Activated CD4-positive, alpha-beta T cell treated with anti-CD3 and anti-CD28 coated beads, Interleukin-2, amount 50 U/mL, for 48 hours (primary cell): ENCODE data around the gene LORICRIN.

Experiments
- DNase-seq, 2 experiments: peaks; one replicate each; pipeline ENCODE4 v3.0.0-alpha.2; 2020

The LORICRIN gene, protein sequence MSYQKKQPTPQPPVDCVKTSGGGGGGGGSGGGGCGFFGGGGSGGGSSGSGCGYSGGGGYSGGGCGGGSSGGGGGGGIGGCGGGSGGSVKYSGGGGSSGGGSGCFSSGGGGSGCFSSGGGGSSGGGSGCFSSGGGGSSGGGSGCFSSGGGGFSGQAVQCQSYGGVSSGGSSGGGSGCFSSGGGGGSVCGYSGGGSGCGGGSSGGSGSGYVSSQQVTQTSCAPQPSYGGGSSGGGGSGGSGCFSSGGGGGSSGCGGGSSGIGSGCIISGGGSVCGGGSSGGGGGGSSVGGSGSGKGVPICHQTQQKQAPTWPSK

DNA sequence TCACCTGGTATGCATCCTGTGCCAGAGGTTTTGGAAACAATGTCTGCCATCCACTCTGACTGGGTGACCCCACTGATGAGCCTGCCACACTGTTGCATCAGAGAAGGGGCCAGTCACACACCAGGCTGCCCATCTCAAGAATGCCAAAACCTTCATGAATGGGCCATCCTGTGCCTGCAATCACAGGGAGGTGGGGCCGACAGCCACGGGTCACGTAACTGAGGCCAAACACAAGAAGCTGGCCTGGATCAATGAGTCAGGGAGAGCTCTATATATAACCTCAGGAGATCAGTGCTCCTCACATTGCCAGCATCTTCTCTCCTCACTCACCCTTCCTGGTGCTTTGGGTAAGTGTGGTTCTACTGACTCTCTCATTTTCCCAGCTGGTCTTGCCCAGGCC lies at the start of gene LORICRIN:
LORICRIN (plus strand) TSS at position 301 of the 400 bp plus-strand sequence. CDS start 1,263 bp downstream, outside the sequence.
- DNase-seq = no peak

DNA sequence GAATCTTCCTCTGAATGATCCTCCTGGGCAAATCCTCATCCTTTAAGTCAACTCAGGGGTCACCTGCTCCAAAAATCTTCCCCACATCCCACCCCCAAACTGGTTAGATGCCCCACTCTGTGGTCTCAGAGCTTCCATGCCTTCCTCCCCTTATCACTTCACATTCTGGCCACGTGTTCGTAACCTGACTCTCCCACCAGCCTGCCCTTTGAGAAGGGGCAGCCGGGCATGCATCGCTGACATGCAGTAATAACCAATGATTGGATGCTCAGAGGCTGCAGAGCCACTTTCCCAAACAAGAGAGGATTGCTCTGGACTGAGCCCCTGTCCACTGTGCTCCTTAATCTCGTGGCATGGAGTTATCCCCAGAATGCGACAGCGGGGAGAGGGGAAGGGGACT lies 49.3 kb upstream of the LORICRIN start:
- DNase-seq = no peak

DNA sequence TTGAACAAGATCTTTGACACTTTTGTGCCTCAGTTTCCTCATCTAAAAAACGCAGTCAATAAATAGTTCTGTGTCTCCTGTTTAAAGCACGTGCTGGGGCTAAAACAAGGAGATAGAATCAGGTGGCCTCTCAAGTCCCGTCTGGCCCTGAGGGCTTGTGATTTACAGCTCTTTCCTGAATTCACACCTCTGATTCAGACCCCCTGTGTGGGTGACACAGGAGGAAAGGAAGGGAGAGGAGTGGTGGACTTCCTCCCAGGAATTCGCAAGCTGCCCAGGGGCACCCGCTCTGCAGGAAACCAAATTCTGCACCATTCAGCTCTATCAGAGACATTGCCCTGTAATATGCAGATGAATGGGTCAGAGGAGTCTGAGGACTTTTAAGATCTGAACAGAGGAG lies 47.3 kb upstream of the LORICRIN start:
- DNase-seq = no peak

DNA sequence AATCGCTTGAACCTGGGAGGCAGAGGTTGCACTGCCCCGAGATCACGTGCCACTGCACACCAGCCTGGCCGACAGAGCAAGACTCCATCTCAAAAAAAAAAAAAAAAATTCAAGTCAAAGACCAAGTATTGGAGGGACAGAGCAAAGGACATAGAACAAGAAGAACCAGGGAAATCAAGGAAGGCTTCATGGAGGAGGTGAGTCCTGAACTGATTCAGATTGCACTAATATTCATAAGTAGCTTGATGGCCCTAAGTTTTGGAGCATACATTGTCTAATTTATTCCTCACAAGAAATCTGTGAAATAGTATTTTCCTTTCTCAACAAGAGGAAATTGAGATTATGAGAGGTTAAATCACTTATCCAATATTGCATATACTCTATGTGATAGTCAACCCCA lies 46.0 kb upstream of the LORICRIN start:
- DNase-seq = no peak

DNA sequence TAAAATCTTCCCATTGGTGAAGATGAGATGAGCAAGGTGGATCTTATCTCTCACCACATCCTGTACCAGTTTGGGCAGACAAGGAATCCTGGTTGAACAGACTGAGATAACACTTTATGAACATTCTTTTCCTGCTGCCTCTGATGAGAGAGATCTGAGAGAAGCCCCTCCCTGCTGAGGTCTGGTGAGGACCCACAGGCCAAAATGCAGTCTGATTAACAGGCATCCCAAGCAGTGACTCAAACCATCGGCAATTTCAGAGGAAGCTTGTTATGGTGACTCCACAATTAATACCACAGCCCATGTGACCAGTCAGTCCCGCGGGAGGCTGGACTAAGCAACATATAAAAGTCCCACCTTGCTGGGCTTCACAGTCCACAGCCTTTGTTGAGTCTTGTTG lies 42.3 kb upstream of the LORICRIN start, which contains the start of gene PRR9:
PRR9 (plus strand) TSS at position 373 of the 400 bp plus-strand sequence. CDS start 561 bp downstream, outside the sequence.
- DNase-seq = no peak

DNA sequence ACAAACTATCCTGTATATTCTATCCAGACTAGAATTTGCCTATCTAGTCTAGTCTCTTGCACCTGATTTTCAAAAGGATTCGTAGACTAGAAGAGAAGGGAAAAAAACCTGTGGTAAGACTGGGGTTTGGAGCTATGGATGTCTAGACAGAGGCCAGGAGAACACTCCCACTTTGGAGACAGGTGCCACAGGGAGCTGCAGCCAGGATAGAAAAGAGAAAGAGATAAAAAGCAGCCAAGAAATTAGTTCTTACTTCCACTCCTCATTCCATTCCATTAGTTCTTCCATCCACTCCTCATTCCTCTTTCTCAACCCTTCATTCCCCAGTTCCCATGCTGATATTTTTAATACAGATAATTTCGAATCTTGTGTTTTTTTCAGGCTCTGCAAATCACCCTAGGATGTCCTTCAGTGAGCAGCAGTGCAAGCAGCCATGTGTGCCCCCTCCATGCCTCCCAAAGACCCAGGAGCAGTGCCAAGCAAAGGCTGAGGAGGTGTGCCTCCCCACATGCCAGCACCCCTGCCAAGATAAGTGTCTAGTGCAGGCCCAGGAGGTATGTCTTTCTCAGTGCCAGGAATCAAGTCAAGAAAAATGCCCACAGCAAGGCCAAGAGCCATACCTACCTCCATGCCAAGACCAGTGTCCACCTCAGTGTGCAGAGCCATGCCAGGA lies 41.6 kb upstream of the LORICRIN start:
- DNase-seq = no peak

DNA sequence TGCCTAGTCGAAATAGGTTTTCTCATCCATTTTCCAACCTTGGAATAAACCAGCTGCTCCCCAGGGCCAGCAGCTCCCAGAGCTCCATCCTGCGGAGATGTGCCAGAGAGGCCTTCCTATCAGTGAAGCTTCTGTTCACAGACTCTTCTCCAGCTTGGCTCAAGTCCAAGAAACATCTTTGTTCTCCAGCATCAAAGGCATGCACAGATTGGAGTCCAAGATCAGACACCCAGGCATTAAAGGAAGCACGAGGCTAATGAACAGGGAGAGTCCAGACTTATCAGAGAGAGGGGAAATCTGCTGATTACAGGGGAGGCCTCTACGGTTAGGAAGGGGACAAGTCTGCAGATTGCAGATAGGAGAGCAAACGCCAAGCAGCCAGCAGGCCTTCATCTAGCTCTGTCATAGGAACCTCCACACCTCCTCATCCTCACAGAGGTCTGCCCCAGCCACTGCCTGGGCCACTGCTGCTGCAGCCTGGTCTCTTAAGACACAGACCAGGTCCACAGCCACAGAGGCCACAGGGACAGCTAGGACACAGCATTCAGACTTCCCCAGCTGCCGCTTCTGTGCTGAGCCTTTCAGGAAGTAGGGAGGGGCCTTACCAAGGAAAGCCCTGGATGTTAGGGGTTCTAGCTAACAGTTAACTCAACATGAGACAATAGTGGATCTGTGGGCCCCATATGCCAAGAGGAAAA lies 38.7 kb upstream of the LORICRIN start:
- no peak for DNase-seq

DNA sequence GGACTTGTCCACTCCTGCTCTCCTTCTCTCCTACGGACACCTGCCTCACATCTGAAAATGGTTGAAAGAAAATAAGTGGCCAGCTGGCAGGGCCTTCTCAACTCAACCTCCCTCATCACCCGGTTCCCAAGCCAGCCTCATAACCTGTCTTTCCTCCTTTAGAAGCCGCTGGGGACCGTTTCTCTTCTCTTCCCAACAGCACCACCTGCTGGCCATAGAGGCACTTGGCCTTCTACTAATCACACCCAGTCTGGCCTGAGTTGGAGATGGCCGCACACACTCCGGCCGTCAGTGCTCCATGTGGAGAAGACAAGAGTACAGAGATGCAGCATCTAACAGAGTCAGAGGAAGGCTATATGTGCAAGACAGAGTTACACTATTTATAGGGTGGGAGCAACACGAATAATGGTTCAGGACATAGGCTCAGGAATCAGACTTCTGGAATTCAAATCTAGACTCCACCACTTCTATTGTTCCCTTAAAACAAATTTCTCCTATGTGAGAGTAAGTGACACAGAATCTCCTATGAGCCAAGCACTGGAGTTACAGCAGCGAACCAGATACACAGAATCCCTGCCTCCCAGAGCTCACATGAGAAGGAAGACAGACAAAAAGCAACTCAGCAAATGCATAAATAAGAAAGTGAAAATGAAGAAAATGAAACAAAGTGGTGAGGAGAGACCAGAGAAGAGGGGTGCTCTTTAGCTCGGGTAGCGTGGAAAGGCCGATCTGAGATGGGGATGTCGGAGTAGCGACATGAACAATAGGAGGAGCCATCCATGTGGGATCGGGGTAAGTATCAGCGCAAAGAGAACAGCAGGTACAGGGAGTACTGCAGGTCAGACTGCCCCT lies 36.2 kb upstream of the LORICRIN start:
- peak; percentile 65 to 72 for DNase-seq

DNA sequence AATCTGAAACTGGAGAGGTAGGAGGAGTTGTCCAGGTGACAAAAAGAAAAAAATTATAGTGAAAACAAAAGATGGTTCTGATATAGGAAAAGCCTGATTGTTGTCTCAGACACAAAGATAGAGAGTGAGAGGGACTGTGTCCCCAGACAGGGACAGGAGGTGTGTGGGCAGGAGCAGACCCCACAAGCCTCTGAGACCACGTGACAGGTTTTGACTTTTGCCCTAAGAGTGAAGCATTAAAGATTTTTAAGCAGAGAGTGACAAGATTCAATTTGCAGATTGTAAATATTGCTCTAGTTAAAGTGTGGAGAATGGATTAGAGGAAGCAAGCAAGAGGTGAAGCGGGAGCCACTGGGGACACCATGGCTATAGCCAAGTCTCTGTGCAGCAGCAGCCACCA lies 31.7 kb upstream of the LORICRIN start:
- DNase-seq = no peak

DNA sequence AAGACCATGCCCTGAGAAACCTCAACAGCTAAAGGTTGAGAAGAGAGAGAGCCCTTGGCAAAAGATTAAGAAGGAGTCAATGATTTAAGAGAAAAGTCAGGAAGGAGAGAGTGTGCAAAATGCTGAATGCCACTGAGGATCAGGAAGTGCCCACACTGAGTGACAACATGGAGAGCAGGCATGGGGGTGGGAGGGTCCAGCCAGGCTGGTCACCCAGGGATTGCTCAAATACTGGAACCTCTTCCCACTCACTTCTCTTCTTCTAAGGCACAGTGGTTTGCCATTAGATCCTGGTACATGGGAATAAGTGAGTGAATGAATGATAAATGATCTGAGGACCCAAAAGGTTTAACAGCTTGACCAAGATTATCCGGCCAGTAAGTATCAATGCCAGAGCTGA lies 31.0 kb upstream of the LORICRIN start:
- DNase-seq = no peak

DNA sequence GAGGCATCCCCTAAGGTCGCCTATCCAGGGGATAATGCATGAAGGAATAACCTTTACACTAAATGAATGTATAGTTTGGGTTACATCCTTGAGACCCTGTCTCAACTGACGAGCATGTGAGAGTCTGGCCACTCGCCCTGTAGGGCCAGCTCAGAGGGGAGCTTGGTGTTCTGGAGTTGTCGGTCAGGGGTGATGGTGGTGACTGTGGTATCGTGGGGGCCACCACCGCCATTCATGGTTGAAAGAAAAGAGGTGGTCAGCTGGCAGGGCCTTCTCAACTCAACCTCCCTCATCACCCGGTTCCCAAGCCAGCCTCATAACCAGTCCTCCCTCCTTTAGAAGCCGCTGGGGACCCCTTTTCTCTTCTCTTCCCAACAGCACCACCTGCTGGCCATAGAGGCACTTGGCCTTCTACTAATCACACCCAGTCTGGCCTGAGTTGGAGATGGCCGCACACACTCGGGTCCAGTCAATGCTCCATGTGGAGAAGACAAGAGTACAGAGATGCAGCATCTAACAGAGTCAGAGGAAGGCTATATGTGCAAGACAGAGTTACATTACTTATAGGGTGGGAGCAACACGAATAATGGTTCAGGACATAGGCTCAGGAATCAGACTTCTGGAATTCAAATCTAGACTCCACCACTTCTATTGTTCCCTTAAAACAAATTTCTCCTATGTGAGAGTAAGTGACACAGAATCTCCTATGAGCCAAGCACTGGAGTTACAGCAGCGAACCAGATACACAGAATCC lies 30.2 kb upstream of the LORICRIN start:
- peak; percentile 22 to 38 for DNase-seq

DNA sequence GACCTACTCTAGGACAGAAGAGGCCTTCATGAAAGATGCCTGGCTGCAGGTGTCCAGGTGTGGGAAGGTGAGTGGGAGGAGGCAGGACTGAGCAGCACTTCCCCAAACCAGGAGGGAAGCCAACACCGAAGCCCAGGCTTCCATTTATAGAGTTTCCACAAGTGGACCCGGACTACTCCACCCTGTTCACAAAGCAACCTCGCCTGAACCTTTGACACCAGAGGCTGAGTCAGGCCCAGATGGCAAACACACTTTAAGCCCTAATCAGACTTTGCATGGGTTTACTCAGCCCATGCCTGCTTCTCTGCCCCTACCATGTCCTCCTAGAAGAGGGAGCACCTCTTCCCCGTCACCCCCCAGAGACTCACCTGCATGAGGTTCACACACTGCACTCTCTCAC lies 28.1 kb upstream of the LORICRIN start:
- no peak for DNase-seq

DNA sequence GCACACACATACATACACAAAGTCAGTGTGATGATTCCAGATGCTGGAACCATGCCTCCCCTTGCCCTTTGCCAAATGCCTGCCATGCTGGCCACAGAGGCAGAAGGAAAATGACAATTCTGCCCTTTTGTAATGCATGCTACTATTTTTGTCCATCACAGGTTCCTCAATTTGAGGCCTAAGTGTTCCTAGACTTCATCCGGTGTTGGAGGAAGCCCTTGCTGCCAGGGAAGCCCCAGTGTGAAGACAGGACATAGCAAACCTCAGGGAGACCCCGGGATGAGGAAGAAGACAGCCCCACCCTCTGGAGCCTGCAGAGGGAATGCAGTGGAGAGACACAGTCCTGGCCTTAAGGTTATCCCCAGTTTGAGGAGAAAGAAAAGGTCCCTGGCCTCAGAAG lies 27.7 kb upstream of the LORICRIN start:
- DNase-seq = no peak

DNA sequence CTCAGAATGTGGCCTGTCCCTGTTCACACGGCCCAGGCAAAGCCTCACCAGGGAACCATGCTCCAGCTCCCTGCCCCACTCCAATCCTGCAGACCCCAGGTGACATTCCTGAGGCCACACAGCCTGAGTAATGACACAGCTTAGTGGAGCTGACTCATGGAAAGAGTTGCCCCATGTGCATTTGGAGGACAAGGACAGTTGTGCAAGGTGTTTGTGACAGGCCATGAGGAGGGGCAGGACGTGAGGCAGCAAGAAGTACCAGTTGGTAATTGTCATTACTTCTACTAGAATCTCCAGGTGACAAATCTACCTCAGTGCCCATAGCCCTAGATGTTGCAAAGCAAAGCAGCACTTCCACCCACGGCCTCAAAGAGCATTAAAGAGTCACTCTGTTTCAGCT lies 26.9 kb upstream of the LORICRIN start:
- no peak for DNase-seq

DNA sequence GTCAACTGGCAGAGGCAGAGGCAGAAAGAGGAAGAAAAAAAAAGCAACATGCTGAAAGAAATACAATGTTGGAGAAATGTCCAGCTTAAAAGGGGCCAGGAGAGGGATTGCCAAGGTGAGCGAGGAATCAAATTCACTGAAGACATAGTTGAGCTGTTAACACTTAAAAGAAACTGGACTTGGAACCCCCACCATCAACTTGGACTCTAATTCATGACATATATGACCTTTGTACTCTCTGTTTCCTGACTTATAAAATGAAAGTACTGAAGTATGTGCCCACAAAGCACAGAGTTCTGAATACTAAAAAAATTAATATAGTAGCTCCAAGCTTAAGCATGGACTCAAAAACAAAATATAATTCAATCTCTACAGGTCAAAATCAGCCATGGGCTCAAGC lies 26.0 kb upstream of the LORICRIN start:
- DNase-seq = no peak

DNA sequence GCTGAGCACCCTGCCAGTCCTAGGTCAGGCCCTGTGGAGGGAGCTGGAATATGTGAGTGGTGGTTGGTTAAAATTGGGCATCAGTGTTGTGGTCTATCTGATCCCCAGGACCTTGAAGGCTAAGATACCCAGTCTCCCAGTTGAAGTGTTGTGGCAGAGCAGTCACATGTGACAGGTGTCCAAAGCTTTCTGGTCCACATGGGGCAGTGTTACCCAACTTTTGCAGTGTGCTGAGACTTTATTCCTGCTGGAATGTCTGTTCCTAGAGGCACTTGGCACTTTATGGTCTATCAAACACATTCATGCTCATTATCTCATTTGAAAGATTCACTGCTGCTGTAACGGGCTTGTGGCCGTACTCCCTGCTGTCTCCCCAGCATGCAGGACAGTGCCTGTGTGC lies 21.0 kb upstream of the LORICRIN start:
- no peak for DNase-seq

DNA sequence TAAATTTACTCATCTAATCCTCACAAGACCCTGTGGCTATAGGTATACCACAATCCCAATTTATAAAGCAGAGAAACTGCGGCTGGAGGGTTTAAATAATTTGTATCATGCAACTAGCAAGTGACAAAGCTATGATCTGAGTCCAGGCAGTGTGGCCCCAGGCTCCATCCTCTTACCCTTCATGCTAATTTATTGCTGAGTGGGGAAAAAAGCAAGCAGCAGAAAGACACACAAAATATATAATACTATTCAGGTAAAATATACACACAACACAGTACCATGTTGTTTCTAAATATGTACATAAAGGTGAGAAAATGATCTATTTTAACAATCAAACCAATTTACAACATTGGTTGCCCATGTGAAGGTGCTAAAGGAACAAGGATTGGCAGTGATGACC lies 17.3 kb upstream of the LORICRIN start:
- no peak for DNase-seq

DNA sequence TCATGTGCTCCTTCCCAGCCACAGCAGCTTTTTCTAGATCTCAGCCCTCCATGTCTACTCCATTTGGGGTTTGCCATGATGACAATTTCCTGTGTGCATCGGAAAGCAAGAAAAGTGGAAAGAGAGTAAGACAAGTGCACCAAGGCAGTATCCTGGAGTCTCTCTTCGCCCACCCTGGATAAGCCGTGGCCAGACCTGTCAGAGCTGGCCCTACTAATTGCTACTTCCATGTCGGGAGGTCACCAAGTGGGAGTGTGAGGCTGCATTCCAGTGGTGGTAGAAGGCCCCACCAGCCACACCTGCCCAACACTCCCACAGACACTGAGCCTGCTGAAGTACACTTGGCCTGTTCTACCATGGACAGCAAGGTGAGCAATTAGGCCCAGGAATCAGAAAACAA lies 14.0 kb upstream of the LORICRIN start:
- no peak for DNase-seq

DNA sequence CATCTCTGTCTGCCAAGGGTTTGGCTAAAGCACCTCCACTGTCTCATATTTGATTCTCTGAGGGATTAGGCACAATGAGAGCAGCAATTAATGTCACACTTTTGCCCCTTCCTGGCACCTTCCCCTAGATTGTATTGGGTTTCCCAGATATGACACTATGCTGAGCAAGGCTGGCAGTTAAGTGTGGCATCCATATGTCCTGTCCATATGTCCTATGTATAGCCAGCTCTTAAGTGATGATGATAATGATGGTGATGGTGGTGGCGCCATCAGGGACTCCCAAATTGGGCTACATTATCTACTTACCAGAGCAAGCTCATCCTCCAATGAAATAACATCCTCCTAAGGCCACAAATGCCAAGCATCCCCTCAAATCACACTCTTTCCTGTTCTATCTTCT lies 13.5 kb upstream of the LORICRIN start:
- DNase-seq = no peak

DNA sequence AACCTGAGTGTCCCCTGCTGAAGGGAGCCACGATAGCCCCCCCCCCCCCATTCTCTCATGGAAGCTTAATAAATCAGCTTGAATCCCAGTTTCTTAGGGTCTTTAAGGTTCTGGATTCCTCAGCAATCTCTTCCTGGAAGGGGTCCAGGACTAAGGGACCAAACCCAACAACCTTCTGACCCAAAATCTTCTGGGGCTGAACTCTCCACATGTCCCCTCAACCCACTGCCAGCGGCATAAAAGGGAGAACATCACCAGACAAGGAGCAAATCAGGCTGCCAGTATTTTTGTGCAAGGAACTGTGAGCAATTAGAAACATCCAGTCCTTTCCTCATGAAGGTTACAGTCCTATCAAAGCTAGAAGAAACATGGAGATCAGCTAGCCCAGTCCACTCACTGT lies 12.7 kb upstream of the LORICRIN start:
- no peak for DNase-seq

DNA sequence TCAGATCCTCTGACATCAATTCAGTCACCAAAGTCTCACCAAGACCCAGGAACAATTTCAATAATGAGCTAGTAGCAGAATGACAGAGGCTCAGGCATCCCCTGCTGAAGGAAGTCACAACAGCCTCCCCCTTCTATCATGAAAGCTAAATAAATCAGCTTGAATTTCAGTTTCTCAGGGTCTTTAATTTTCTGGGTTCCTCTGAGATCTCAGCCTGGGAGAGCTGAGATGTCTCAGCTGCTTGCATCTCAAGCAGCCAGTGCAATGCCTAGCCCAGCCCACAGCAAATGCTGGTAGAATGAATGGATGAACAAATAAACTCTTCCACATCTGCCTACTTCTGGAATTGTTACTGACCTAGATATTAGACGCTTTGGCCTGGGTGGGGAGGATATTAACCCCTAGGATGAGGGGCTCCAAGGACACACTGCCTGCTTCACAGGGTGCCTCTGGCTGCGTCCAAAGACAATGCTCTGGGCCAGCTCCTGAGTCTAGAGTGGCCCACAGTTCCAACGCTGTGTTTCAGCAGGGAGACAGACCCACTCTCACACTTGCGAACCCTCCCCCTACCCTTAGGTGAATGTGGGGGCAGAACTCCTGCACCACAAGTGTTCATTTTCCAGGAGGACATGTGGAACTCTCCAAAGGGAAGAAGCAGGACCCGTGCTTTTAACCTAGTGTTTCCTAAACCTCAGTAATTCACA lies 11.2 kb upstream of the LORICRIN start:
- DNase-seq = no peak

DNA sequence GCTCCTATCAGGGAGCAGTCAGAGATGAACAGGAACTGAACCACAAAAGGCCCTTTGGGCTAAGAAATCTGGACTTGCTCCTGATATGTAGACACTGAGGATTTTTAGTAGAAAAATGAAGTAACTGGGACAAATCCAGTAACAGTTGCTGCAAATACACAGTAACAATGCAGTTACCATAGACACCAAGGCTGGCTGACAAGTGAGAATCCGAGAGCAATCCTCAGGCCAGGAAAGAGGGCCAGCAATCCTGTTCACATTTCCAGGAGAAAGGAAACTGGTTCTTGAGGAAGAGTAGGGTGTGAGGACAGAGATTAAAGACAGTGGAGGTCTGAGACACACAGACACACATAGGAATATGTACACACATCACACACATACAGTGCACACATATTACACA lies 9.3 kb upstream of the LORICRIN start:
- DNase-seq = no peak
